GM12873 (cell line): ENCODE data around the gene TMEM178A.

Experiments
- TF ChIP-seq, protein P1 (sequence below): IDR thresholded peaks from 2 replicates; pipeline ENCODE4 v1.5.1; 2012; ENCODE audit warnings: low read depth, mild to moderate bottlenecking, moderate library complexity, low read length, control low read depth; ENCODE audit not compliant: insufficient read depth; ENCODE audit errors: missing control alignments

TMEM178A gene

DNA sequence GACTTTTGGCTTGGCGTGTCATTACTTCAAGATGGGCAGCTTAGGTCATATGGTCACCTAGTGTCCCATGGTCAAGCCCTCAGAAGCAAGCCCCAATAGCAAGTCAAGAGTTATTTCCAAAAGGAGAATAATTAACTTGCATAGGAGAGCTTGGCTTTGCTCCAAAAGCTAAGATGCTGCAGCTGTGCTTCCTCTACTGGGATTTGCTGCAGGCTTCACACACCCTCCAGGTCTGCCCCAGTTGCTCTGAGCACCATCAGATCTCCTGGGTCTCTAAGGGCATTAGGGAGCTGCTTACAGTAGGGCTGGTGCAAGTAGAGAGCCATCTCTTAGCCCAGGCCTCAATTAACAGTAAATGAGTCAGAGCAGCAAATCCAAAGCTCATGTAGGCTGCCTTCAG, 66.8 kb downstream of the TMEM178A start:
- TF ChIP-seq, protein P1, sequence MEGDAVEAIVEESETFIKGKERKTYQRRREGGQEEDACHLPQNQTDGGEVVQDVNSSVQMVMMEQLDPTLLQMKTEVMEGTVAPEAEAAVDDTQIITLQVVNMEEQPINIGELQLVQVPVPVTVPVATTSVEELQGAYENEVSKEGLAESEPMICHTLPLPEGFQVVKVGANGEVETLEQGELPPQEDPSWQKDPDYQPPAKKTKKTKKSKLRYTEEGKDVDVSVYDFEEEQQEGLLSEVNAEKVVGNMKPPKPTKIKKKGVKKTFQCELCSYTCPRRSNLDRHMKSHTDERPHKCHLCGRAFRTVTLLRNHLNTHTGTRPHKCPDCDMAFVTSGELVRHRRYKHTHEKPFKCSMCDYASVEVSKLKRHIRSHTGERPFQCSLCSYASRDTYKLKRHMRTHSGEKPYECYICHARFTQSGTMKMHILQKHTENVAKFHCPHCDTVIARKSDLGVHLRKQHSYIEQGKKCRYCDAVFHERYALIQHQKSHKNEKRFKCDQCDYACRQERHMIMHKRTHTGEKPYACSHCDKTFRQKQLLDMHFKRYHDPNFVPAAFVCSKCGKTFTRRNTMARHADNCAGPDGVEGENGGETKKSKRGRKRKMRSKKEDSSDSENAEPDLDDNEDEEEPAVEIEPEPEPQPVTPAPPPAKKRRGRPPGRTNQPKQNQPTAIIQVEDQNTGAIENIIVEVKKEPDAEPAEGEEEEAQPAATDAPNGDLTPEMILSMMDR: no peak

GRCh38 chr2:39733070-39733674, 67.5 kb downstream of the TMEM178A start:
- TF ChIP-seq, protein P1: no peak

DNA sequence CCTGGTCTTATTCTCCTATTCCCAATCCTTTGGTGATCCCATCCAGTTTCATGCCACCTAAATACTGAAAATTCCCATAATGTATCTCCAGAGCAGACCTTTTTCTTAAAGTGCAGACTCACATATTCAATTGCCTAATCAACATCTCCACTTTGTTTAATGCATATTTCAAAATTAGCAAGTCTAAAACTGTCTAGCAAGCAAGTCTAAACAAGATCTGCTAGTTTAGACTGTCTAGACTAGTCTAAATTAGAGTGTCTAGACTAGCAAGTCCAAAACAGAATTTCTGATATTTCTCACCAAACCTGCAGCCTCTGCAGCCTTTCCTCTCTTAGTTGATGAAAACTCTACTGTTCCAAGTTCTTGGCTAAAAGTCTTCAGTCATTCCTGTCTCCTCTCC, 68.7 kb downstream of the TMEM178A start:
- TF ChIP-seq, protein P1: no peak

GRCh38 chr2:39735648-39736047, 69.9 kb downstream of the TMEM178A start:
- TF ChIP-seq, protein P1: no peak

DNA sequence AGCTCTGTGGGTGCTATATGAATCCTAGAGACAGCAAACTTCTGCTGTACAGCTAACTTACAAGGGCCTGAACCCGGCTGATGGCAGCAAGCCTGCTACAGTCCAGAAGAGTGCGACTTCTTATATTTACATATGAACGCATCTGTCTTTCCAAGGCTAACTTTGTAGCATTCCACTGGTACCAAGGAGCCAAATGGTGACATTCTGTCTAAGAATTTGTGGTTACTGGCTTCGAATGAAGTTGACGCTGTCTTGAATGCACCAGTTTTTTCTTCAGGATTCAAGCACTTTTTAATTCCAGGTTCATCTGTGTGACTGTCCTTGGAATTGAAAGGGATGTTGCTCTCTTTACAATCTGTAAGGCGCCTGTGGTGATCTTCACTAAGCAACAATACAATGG, 70.9 kb downstream of the TMEM178A start:
- TF ChIP-seq, protein P1: no peak

- TF ChIP-seq, protein P1: no peak
These were observed 71.9 kb downstream of the TMEM178A start for GRCh38 chr2:39737661-39738060.

- TF ChIP-seq, protein P1: no peak
These were observed 73.2 kb downstream of the TMEM178A start for GRCh38 chr2:39738936-39739335.

DNA sequence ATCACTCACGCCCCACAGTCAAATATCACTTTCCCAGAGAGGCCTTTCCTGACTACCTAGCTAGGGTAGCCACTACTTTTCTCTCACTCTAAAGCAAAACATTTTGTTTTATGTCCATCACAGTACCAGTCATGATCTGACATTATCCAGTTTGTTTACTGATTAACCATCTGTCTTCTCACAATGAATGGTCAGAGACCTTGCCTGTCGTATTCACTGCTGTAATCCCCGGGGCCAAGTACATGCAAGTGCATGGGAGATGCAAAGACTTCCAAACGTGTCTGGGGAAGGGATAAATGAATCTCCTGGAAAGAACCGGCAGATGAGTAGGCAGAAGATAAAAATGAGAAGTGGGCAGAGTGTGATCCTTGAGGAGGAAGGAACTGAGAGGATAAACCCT, 73.7 kb downstream of the TMEM178A start:
- TF ChIP-seq, protein P1: no peak
